Loucy (cell line): Measurements from ENCODE around the gene MRPL19.

Experiments used
- CTCF ChIP-seq: fragments of 200-600 bp; sonication (generic); conservative IDR thresholded peaks from 2 replicates; pipeline ENCODE4 v1.5.1; 2014; ENCODE audit warnings: mild to moderate bottlenecking, antibody characterized with exemption, low read length
- EZH2phosphoT487 ChIP-seq: fragments of 200-600 bp; IDR thresholded peaks from 2 replicates; pipeline ENCODE4 v1.6.1; 2018; ENCODE audit warnings: antibody characterized with exemption, mild to moderate bottlenecking, moderate library complexity, borderline replicate concordance

DNA sequence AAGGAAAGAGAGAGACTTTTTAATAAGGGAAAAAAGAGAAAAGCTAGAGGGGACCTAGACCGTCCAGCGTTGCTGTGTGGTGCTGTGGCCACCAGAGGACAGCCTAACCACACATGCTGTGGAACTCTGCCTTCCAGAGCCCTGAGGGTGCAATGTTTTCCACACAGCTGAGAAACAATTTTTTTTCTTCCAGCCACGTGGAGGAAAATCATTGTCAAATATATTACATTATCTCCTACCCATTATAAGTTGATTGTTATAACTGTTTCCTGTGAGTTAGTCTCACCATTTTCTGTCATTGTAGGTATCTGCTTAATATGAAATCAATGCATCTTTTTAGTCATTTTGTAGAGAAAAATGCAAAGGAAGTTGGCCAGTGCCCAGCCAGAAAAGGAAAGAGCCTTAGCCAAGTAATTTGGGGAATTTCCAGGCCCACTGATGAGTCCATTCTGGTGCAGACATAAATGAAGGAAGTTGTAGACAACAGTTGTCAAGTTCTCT lies 5.9 kb upstream of the MRPL19 start:
- TF ChIP-seq CTCF, result peak; percentile 100
- TF ChIP-seq EZH2phosphoT487, result no peak
